SK-N-SH (cell line): Measurements from ENCODE around the gene RRP1B. TPM values are rescaled to one million over a fixed set of nuclear protein-coding genes. Genes with fewer than 3 reads are reported as not detected.

Experiments
- CTCF ChIA-PET: fragments of 300-600, 350-600 bp; formaldehyde crosslinking; extraction: SDS; loops from one replicate; lab custom pipeline; 2021; lab: Yijun Ruan, JAX
- POLR2A ChIA-PET: fragments of 350-600 bp; sonication (Branson Sonifier 250); formaldehyde crosslinking; extraction: SDS; loops from one replicate; lab custom pipeline; 2020; ENCODE audit warnings: antibody characterized with exemption, inconsistent platforms; lab: Yijun Ruan, JAX
- DNase-seq: peaks from one replicate; pipeline ENCODE4 v3.0.0; 2012
- H2AFZ ChIP-seq: fragments of 200-600 bp; sonication (generic); 2 replicates; pipeline ENCODE4 v1.8.1; 2016; ENCODE audit warnings: antibody characterized with exemption, mild to moderate bottlenecking, low read depth
- H3F3A ChIP-seq: fragments of 200-600 bp; sonication (generic); replicated peaks from 2 replicates; pipeline ENCODE3; 2016; ENCODE audit warnings: antibody characterized with exemption, mild to moderate bottlenecking; ENCODE audit not compliant: insufficient read depth
- H3K27ac ChIP-seq, 2 experiments: fragments of 200-500 bp in 1 of 2; fragments of 200-600 bp in 1 of 2; sonication (Bioruptor generic) in 1 of 2; sonication (generic), shearing (Covaris generic) in 1 of 2; 2 replicates each; pipeline versions ENCODE4 v1.5.1 to v1.6.1; 2014 to 2016; ENCODE audit warnings: low read depth in 2 of 2, inconsistent platforms in 1 of 2, low read length in 1 of 2, mild to moderate bottlenecking in 1 of 2, mixed read lengths in 1 of 2
- H3K27me3 ChIP-seq: fragments of 200-600 bp; sonication (generic), shearing (Covaris generic); 2 replicates; pipeline ENCODE4 v1.6.1; 2016; ENCODE audit warnings: mixed run types; ENCODE audit not compliant: insufficient read depth
- H3K36me3 ChIP-seq, 2 experiments: fragments of 200-500 bp in 1 of 2; fragments of 200-600 bp in 1 of 2; sonication (Bioruptor generic) in 1 of 2; sonication (generic) in 1 of 2; replicated peaks in 1 of 2; 2 replicates each; pipeline versions ENCODE3 to v1.5.1; 2014 to 2016; ENCODE audit warnings: low read length in 1 of 2, mild to moderate bottlenecking in 1 of 2; ENCODE audit not compliant: insufficient read depth in 2 of 2, control insufficient read depth in 1 of 2
- H3K4me1 ChIP-seq, 2 experiments: fragments of 200-500 bp in 1 of 2; fragments of 200-600 bp in 1 of 2; sonication (Bioruptor generic) in 1 of 2; sonication (generic), shearing (Covaris generic) in 1 of 2; 2 replicates each; pipeline versions ENCODE4 v1.5.1 to v1.6.1; 2014 to 2016; ENCODE audit warnings: low read depth in 1 of 2, low read length in 1 of 2, mixed run types in 1 of 2; ENCODE audit not compliant: insufficient read depth in 2 of 2, control insufficient read depth in 1 of 2
- H3K4me2 ChIP-seq: fragments of 200-600 bp; sonication (generic), shearing (Covaris generic); 2 replicates; pipeline ENCODE4 v1.6.1; 2017; ENCODE audit warnings: mixed run types
- H3K4me3 ChIP-seq, 2 experiments: fragments of 200-500 bp in 1 of 2; fragments of 200-600 bp in 1 of 2; sonication (Bioruptor generic) in 1 of 2; sonication (generic), shearing (Covaris generic) in 1 of 2; 2 replicates each; pipeline versions ENCODE4 v1.5.1 to v1.8.1; 2014 to 2016; ENCODE audit warnings: low read depth in 2 of 2, inconsistent platforms in 1 of 2, low read length in 1 of 2, mild to moderate bottlenecking in 1 of 2, mixed read lengths in 1 of 2, moderate library complexity in 1 of 2
- H3K79me2 ChIP-seq: fragments of 200-600 bp; sonication (generic); 2 replicates; pipeline ENCODE4 v1.8.1; 2017; ENCODE audit warnings: mild to moderate bottlenecking; ENCODE audit not compliant: insufficient read depth
- H3K9ac ChIP-seq: fragments of 200-600 bp; sonication (generic); 2 replicates; pipeline ENCODE4 v1.6.1; 2017; ENCODE audit warnings: mixed run types
- H3K9me2 ChIP-seq: fragments of 200-600 bp; sonication (generic); 2 replicates; pipeline ENCODE4 v1.6.1; 2017; ENCODE audit warnings: mixed run types
- H3K9me3 ChIP-seq: fragments of 200-600 bp; sonication (generic); 2 replicates; pipeline ENCODE4 v1.6.1; 2017; ENCODE audit warnings: mixed run types, mild to moderate bottlenecking, moderate library complexity
- H4K20me1 ChIP-seq: fragments of 200-600 bp; sonication (generic); 2 replicates; pipeline ENCODE4 v1.6.1; 2017; ENCODE audit warnings: mild to moderate bottlenecking, mixed run types; ENCODE audit not compliant: insufficient read depth
- CHD2 ChIP-seq: fragments of 150-350 bp; IDR thresholded peaks from 2 replicates; pipeline ENCODE4 v1.6.1; 2018; ENCODE audit warnings: low read length; ENCODE audit not compliant: partially characterized antibody
- EZH2phosphoT487 ChIP-seq: fragments of 200-600 bp; sonication (generic); IDR thresholded peaks from 2 replicates; pipeline ENCODE4 v1.6.1; 2017; ENCODE audit warnings: low read depth, mixed run types, mild to moderate bottlenecking, antibody characterized with exemption, moderate library complexity, borderline replicate concordance
- FOXJ3 ChIP-seq: sonication (generic); formaldehyde crosslinking; IDR thresholded peaks from 2 replicates; pipeline ENCODE4 v1.5.1; 2020; ENCODE audit warnings: mild to moderate bottlenecking, missing genetic modification reagents
- FOXM1 ChIP-seq: IDR thresholded peaks from 2 replicates; pipeline ENCODE4 v1.4.0; 2012; ENCODE audit warnings: low read depth, mild to moderate bottlenecking
- GABPA ChIP-seq: IDR thresholded peaks from 2 replicates; pipeline ENCODE4 v1.4.0; 2012; ENCODE audit warnings: low read depth, mild to moderate bottlenecking
- MXI1 ChIP-seq: IDR thresholded peaks from 2 replicates; pipeline ENCODE4 v1.6.1; 2012; ENCODE audit warnings: mild to moderate bottlenecking, low read depth, low read length, improper control_type of control experiment
- NFIC ChIP-seq: IDR thresholded peaks from 2 replicates; pipeline ENCODE4 v1.4.0; 2012; ENCODE audit warnings: borderline replicate concordance
- RAD21 ChIP-seq: IDR thresholded peaks from 2 replicates; pipeline ENCODE4 v1.6.1; 2012; ENCODE audit warnings: mild to moderate bottlenecking, low read length
- RCOR1 ChIP-seq: fragments of 150-350 bp; IDR thresholded peaks from 2 replicates; pipeline ENCODE4 v1.6.1; 2017; ENCODE audit warnings: antibody characterized with exemption, low read length
- REST ChIP-seq: IDR thresholded peaks from 2 replicates; pipeline ENCODE4 v1.6.1; 2012; ENCODE audit warnings: mild to moderate bottlenecking, low read depth, low read length, moderate library complexity
- RFX5 ChIP-seq: IDR thresholded peaks from 2 replicates; pipeline ENCODE4 v1.6.1; 2012; ENCODE audit warnings: mild to moderate bottlenecking, improper control_type of control experiment, low read length
- RXRA ChIP-seq: IDR thresholded peaks from 2 replicates; pipeline ENCODE4 v1.4.0; 2012; ENCODE audit warnings: low read depth, mild to moderate bottlenecking, borderline replicate concordance
- SMC3 ChIP-seq: IDR thresholded peaks from 2 replicates; pipeline ENCODE4 v1.6.1; 2012; ENCODE audit warnings: low read depth, low read length, improper control_type of control experiment
- YY1 ChIP-seq: IDR thresholded peaks from 2 replicates; pipeline ENCODE4 v1.4.0; 2012; ENCODE audit warnings: low read depth, mild to moderate bottlenecking
- ZBTB33 ChIP-seq: IDR thresholded peaks from 2 replicates; pipeline ENCODE4 v1.4.0; 2012; ENCODE audit warnings: low read depth, borderline replicate concordance
- WGBS: methylation state at CpG from one replicate; pipeline ENCODE4 v1.1.6; 2017; ENCODE audit warnings: low lambda C conversion rate; 5-methylcytosine and 5-hydroxymethylcytosine counted together
- polyA plus RNA-seq, 3 experiments: library from polyadenylated mRNA; depleted of rRNA; stranded (reverse); fragments of >200 nt; gene quantifications; 2 replicates each; pipeline ENCODE4 v1.2.3, GENCODE V29; 2012
- TF ChIP-seq, protein P1 (sequence below): IDR thresholded peaks from 2 replicates; pipeline ENCODE4 v1.4.0; 2012; ENCODE audit warnings: low read depth
- TF ChIP-seq, protein P2 (sequence below): IDR thresholded peaks from 2 replicates; pipeline ENCODE4 v1.4.0; 2012; ENCODE audit warnings: low read depth, borderline replicate concordance
- TF ChIP-seq, protein P3 (sequence below): fragments of 150-350 bp; IDR thresholded peaks from 2 replicates; pipeline ENCODE4 v1.6.1; 2016; ENCODE audit warnings: mild to moderate bottlenecking, low read depth, low read length
- TF ChIP-seq, protein P4 (sequence below): fragments of 200-600 bp; sonication (generic); IDR thresholded peaks from 2 replicates; pipeline ENCODE4 v1.6.1; 2017; ENCODE audit warnings: antibody characterized with exemption, mild to moderate bottlenecking, moderate library complexity

Gene RRP1B
- polyA plus RNA-seq, 1 of the 3 experiments (the other 2 are of a cell fraction), result 10.4 TPM

- TF ChIP-seq CHD2 (no peak), RXRA (no peak)
These were observed 43.4 kb downstream of the RRP1B start (continued) for GRCh38 chr21:43702785-43703034.

GRCh38 chr21:43703035-43703880 lies 43.9 kb downstream of the RRP1B start:
- Histone ChIP-seq H3K9ac (no peak overlapping the region), H2AFZ (no peak overlapping the region), H3K4me2 (no peak overlapping the region), H3K9me3 (no peaks in the 10 kb centered on the region), H4K20me1 (no peaks in the 10 kb centered on the region), H3K27ac (no peak overlapping the region), H3K4me3 (no peak overlapping the region), H3K4me1 (peaks cover 0 to 4% of the 10 kb centered on the region in 2 experiments; a peak in 1 of 4 replicates), H3K9me2 (no peaks in the 10 kb centered on the region), H3K36me3 (no peaks in the 10 kb centered on the region), H3F3A (no peaks in the 10 kb centered on the region), H3K79me2 (no peaks in the 10 kb centered on the region), H3K27me3 (no peaks in the 10 kb centered on the region)
- POLR2A ChIA-PET, result no interaction called here
- WGBS, result 72% methylated on average over 28 of the region's 29 CpGs
- CTCF ChIA-PET, result interaction anchor here (1.4 kb wide), 1 partner anchor 15 kb away, joined by 3 read pairs; no protein-coding TSS in a partner anchor
- TF ChIP-seq YY1 (no peak), MXI1 (no peak), NFIC (no peak), EZH2phosphoT487 (no peak), RFX5 (no peak), FOXM1 (no peak), RAD21 (no peak), REST (no peak), RCOR1 (no peak), FOXJ3 (CRISPR knock-in tag) (no peak), ZBTB33 (no peak), SMC3 (no peak), GABPA (no peak)
- TF ChIP-seq, protein P1, sequence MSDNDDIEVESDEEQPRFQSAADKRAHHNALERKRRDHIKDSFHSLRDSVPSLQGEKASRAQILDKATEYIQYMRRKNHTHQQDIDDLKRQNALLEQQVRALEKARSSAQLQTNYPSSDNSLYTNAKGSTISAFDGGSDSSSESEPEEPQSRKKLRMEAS, result no peak
- TF ChIP-seq, protein P2, sequence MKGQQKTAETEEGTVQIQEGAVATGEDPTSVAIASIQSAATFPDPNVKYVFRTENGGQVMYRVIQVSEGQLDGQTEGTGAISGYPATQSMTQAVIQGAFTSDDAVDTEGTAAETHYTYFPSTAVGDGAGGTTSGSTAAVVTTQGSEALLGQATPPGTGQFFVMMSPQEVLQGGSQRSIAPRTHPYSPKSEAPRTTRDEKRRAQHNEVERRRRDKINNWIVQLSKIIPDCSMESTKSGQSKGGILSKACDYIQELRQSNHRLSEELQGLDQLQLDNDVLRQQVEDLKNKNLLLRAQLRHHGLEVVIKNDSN, result no peak
- TF ChIP-seq, protein P3, sequence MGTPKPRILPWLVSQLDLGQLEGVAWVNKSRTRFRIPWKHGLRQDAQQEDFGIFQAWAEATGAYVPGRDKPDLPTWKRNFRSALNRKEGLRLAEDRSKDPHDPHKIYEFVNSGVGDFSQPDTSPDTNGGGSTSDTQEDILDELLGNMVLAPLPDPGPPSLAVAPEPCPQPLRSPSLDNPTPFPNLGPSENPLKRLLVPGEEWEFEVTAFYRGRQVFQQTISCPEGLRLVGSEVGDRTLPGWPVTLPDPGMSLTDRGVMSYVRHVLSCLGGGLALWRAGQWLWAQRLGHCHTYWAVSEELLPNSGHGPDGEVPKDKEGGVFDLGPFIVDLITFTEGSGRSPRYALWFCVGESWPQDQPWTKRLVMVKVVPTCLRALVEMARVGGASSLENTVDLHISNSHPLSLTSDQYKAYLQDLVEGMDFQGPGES, result no peak
- TF ChIP-seq, protein P4, sequence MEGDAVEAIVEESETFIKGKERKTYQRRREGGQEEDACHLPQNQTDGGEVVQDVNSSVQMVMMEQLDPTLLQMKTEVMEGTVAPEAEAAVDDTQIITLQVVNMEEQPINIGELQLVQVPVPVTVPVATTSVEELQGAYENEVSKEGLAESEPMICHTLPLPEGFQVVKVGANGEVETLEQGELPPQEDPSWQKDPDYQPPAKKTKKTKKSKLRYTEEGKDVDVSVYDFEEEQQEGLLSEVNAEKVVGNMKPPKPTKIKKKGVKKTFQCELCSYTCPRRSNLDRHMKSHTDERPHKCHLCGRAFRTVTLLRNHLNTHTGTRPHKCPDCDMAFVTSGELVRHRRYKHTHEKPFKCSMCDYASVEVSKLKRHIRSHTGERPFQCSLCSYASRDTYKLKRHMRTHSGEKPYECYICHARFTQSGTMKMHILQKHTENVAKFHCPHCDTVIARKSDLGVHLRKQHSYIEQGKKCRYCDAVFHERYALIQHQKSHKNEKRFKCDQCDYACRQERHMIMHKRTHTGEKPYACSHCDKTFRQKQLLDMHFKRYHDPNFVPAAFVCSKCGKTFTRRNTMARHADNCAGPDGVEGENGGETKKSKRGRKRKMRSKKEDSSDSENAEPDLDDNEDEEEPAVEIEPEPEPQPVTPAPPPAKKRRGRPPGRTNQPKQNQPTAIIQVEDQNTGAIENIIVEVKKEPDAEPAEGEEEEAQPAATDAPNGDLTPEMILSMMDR, result no peak
- peak; percentile 48 for DNase-seq
